H9 (cell line): Measurements from ENCODE around the gene FBN3. TPM values are rescaled to one million over a fixed set of nuclear protein-coding genes. Genes with fewer than 3 reads are reported as not detected.

Experiments used
- DNase-seq: peaks from one replicate; pipeline ENCODE4 v3.0.0-alpha.2; 2017
- H2AFZ ChIP-seq: one replicate; pipeline ENCODE4 v1.6.1; 2013; ENCODE audit warnings: mild to moderate bottlenecking, low read length, control low read depth, moderate library complexity
- H2AK5ac ChIP-seq: 2 replicates; pipeline ENCODE4 v1.6.1; 2013; ENCODE audit warnings: low read length, control low read depth, mixed read lengths; ENCODE audit not compliant: insufficient read length
- H2BK120ac ChIP-seq: one replicate; pipeline ENCODE4 v1.6.1; 2013; ENCODE audit warnings: low read depth, mild to moderate bottlenecking, low read length, control low read depth, inconsistent platforms; ENCODE audit not compliant: poor library complexity, severe bottlenecking
- H2BK12ac ChIP-seq: 2 replicates; pipeline ENCODE4 v1.6.1; 2013; ENCODE audit warnings: low read length, control low read depth, mixed read lengths, low read depth; ENCODE audit not compliant: insufficient read length
- H2BK15ac ChIP-seq: 2 replicates; pipeline ENCODE4 v1.6.1; 2013; ENCODE audit warnings: low read depth, low read length, control low read depth
- H2BK20ac ChIP-seq: one replicate; pipeline ENCODE4 v1.6.1; 2013; ENCODE audit warnings: low read depth, mild to moderate bottlenecking, low read length, control low read depth, inconsistent platforms; ENCODE audit not compliant: poor library complexity, severe bottlenecking
- H2BK5ac ChIP-seq: 2 replicates; pipeline ENCODE4 v1.6.1; 2013; ENCODE audit warnings: low read length, control low read depth, mixed read lengths; ENCODE audit not compliant: insufficient read length
- H3K14ac ChIP-seq: 2 replicates; pipeline ENCODE4 v1.6.1; 2013; ENCODE audit warnings: low read length, control low read depth; ENCODE audit not compliant: insufficient read depth
- H3K18ac ChIP-seq: 2 replicates; pipeline ENCODE4 v1.6.1; 2013; ENCODE audit warnings: low read depth, mild to moderate bottlenecking, mixed read lengths, low read length, control low read depth; ENCODE audit not compliant: insufficient read length
- H3K23ac ChIP-seq: 2 replicates; pipeline ENCODE4 v1.6.1; 2013; ENCODE audit warnings: low read length, control low read depth, mixed read lengths, low read depth; ENCODE audit not compliant: insufficient read length
- H3K23me2 ChIP-seq: 2 replicates; pipeline ENCODE4 v1.6.1; 2013; ENCODE audit warnings: low read depth, mild to moderate bottlenecking, mixed read lengths, low read length, control low read depth; ENCODE audit not compliant: insufficient read length, poor library complexity, severe bottlenecking
- H3K27ac ChIP-seq: 2 replicates; pipeline ENCODE4 v1.5.1; 2013; ENCODE audit warnings: low read length, control low read depth, mixed read lengths, low read depth; ENCODE audit not compliant: insufficient read length
- H3K27me3 ChIP-seq: 2 replicates; pipeline ENCODE4 v1.6.1; 2013; ENCODE audit warnings: low read length, control low read depth, inconsistent platforms; ENCODE audit not compliant: insufficient read depth
- H3K4ac ChIP-seq: 2 replicates; pipeline ENCODE4 v1.6.1; 2013; ENCODE audit warnings: low read depth, mild to moderate bottlenecking, control low read depth, inconsistent platforms, low read length, moderate library complexity
- H3K4me1 ChIP-seq: 2 replicates; pipeline ENCODE4 v1.6.1; 2013; ENCODE audit warnings: low read length, control low read depth, inconsistent platforms; ENCODE audit not compliant: insufficient read depth
- H3K4me2 ChIP-seq: 2 replicates; pipeline ENCODE4 v1.6.1; 2013; ENCODE audit warnings: low read length, control low read depth, mixed read lengths; ENCODE audit not compliant: insufficient read length, insufficient read depth
- H3K56ac ChIP-seq: 2 replicates; pipeline ENCODE4 v1.6.1; 2013; ENCODE audit warnings: low read depth, mild to moderate bottlenecking, mixed read lengths, low read length, control low read depth; ENCODE audit not compliant: insufficient read length
- H3K79me1 ChIP-seq: 2 replicates; pipeline ENCODE4 v1.6.1; 2013; ENCODE audit warnings: low read depth, mild to moderate bottlenecking, moderate library complexity, low read length, control low read depth, inconsistent platforms; ENCODE audit not compliant: insufficient read depth, poor library complexity, severe bottlenecking
- H3K79me2 ChIP-seq: 2 replicates; pipeline ENCODE4 v1.6.1; 2013; ENCODE audit warnings: low read length, control low read depth, inconsistent platforms; ENCODE audit not compliant: insufficient read depth
- H3K9ac ChIP-seq: 2 replicates; pipeline ENCODE4 v1.6.1; 2013; ENCODE audit warnings: low read length, control low read depth, mixed read lengths; ENCODE audit not compliant: insufficient read length; ENCODE audit errors: extremely low read depth
- H3K9me3 ChIP-seq: one replicate; pipeline ENCODE4 v1.6.1; 2013; ENCODE audit warnings: low read depth, low read length, inconsistent platforms; ENCODE audit not compliant: control insufficient read depth
- H3T11ph ChIP-seq: one replicate; pipeline ENCODE4 v1.6.1; 2013; ENCODE audit warnings: mild to moderate bottlenecking, low read length, control low read depth, inconsistent platforms
- H4K20me1 ChIP-seq: one replicate; pipeline ENCODE4 v1.6.1; 2013; ENCODE audit not compliant: control insufficient read depth, insufficient read length, insufficient read depth
- H4K5ac ChIP-seq: 2 replicates; pipeline ENCODE4 v1.6.1; 2013; ENCODE audit warnings: low read depth, mild to moderate bottlenecking, mixed read lengths, low read length, control low read depth; ENCODE audit not compliant: insufficient read length
- H4K8ac ChIP-seq: replicated peaks from 2 replicates; pipeline ENCODE4 v1.6.1; 2013; ENCODE audit warnings: low read length, control low read depth, mixed read lengths, low read depth; ENCODE audit not compliant: insufficient read length
- H4K91ac ChIP-seq: 2 replicates; pipeline ENCODE4 v1.6.1; 2013; ENCODE audit warnings: low read depth, mild to moderate bottlenecking, moderate library complexity, mixed read lengths, low read length, control low read depth; ENCODE audit not compliant: insufficient read length
- H3K27ac Mint-ChIP-seq, 3 experiments: 2 replicates in 2 of 3; 3 replicates in 1 of 3; pipeline ENCODE4 v1.8.0; 2020 to 2021; ENCODE audit warnings: mixed read lengths in 3 of 3, mild to moderate bottlenecking in 1 of 3, moderate library complexity in 1 of 3
- H3K27me3 Mint-ChIP-seq: 2 replicates; pipeline ENCODE4 v1.8.0; 2021; ENCODE audit warnings: low read depth, mild to moderate bottlenecking, moderate library complexity, mixed read lengths
- H3K36me3 Mint-ChIP-seq, 3 experiments: 2 replicates in 2 of 3; 3 replicates in 1 of 3; pipeline ENCODE4 v1.8.0; 2020 to 2021; ENCODE audit warnings: low read depth in 3 of 3, mixed read lengths in 3 of 3; ENCODE audit not compliant: insufficient read depth in 1 of 3
- H3K4me1 Mint-ChIP-seq, 2 experiments: 2 replicates each; pipeline ENCODE4 v1.8.0; 2020; ENCODE audit warnings: mixed read lengths in 2 of 2
- H3K4me3 Mint-ChIP-seq, 2 experiments: 2 replicates in 1 of 2; 3 replicates in 1 of 2; pipeline ENCODE4 v1.8.0; 2020 to 2021; ENCODE audit warnings: mild to moderate bottlenecking in 2 of 2, mixed read lengths in 2 of 2, moderate library complexity in 1 of 2
- H3K9me3 Mint-ChIP-seq, 2 experiments: 2 replicates in 1 of 2; 3 replicates in 1 of 2; pipeline ENCODE4 v1.8.0; 2020; ENCODE audit warnings: mild to moderate bottlenecking in 2 of 2, mixed read lengths in 2 of 2, moderate library complexity in 1 of 2
- WGBS: extraction: QIAGEN DNeasy Blood & Tissue Kit; methylation state at CpG from one replicate; pipeline ENCODE4 v1.1.7; 2013; ENCODE audit warnings: missing lambda C conversion rate, low lambda C conversion rate, mixed read lengths; ENCODE audit not compliant: insufficient read length; ENCODE audit errors: extremely low coverage; 5-methylcytosine and 5-hydroxymethylcytosine counted together
- total RNA-seq: library from RNA; stranded (reverse); gene quantifications from 2 replicates; pipeline ENCODE4 v1.2.1, GENCODE V29; 2021
- TF ChIP-seq, protein P1 (sequence below): fragments of 200-600 bp; sonication (generic); conservative IDR thresholded peaks from 3 replicates; pipeline ENCODE4 v1.8.0; 2021; ENCODE audit warnings: antibody characterized with exemption, mild to moderate bottlenecking

The FBN3 gene
- total RNA-seq, 1 experiment from 2014 or later, result 31.0 TPM

DNA sequence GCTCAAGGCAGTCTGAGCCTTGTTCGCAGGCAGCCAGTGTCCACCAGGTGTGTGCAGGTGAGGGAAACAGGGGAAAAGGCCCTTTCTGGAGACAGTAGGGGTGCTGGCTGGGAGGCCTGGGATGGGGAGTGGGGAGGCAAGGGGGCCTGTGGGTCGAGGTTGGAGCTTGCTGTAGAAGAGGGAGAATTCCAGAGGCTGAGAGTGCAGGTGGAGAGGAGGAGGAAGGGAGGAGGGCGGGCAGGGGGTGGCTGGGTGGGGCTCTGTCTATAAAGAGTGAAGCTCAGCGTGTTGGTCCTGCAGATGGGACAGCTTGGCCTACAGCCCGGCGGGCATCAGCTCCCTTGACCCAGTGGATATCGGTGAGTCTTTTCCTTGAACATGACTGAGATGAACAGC, 96.9 kb downstream of the FBN3 start, which contains the start of gene CCL25:
Gene CCL25, plus strand, starts transcription at position 297 of the 396 bp plus-strand sequence. CDS start 290 bp downstream, outside the sequence.
- peak within 1 kb of the TSS in 1 of 2 experiments; percentile 48; a peak in 1 of 5 replicates for H3K4me3 Mint-ChIP-seq
- Histone ChIP-seq H2BK20ac (no peak within 1 kb of the TSS), H3K14ac (no peak within 1 kb of the TSS), H4K91ac (no peak within 1 kb of the TSS), H2AK5ac (no peak within 1 kb of the TSS), H2BK15ac (no peak within 1 kb of the TSS), H3K27ac (no peak within 1 kb of the TSS), H3K23ac (no peak within 1 kb of the TSS), H4K8ac (no peak within 1 kb of the TSS), H4K5ac (no peak within 1 kb of the TSS), H3K56ac (no peak within 1 kb of the TSS), H3K4ac (no peak within 1 kb of the TSS), H2BK120ac (no peak within 1 kb of the TSS), H3K9me3 (no peaks in the 10 kb centered on the region), H3T11ph (no peak within 1 kb of the TSS), H3K4me2 (no peak within 1 kb of the TSS), H3K79me1 (no peaks in the 10 kb centered on the region), H3K79me2 (no peaks in the 10 kb centered on the region), H3K18ac (peak within 1 kb of the TSS; percentile 5), H2BK12ac (no peak within 1 kb of the TSS), H3K4me1 (peaks cover 2% of the 10 kb centered on the region; the same call in 1 of the 2 replicates), H4K20me1 (no peaks in the 10 kb centered on the region), H3K9ac (no peak within 1 kb of the TSS), H2AFZ (no peak within 1 kb of the TSS), H3K27me3 (no peaks in the 10 kb centered on the region), H3K23me2 (peaks cover 3% of the 10 kb centered on the region), H2BK5ac (no peak within 1 kb of the TSS)
- H3K36me3 Mint-ChIP-seq, result no peaks in the 10 kb centered on the region
- H3K4me1 Mint-ChIP-seq, result peaks cover 15 to 29% of the 10 kb centered on the region in 2 experiments
- peaks cover 33% of the 10 kb centered on the region for H3K27me3 Mint-ChIP-seq
- DNase-seq, result no peak
- no peaks in the 10 kb centered on the region; a peak in 1 of 5 replicates for H3K9me3 Mint-ChIP-seq
- TF ChIP-seq, protein P1, sequence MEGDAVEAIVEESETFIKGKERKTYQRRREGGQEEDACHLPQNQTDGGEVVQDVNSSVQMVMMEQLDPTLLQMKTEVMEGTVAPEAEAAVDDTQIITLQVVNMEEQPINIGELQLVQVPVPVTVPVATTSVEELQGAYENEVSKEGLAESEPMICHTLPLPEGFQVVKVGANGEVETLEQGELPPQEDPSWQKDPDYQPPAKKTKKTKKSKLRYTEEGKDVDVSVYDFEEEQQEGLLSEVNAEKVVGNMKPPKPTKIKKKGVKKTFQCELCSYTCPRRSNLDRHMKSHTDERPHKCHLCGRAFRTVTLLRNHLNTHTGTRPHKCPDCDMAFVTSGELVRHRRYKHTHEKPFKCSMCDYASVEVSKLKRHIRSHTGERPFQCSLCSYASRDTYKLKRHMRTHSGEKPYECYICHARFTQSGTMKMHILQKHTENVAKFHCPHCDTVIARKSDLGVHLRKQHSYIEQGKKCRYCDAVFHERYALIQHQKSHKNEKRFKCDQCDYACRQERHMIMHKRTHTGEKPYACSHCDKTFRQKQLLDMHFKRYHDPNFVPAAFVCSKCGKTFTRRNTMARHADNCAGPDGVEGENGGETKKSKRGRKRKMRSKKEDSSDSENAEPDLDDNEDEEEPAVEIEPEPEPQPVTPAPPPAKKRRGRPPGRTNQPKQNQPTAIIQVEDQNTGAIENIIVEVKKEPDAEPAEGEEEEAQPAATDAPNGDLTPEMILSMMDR, result no peak
- WGBS, result no CpG with 5 or more reads among the region's 7 CpGs
- H3K27ac Mint-ChIP-seq, result peak within 1 kb of the TSS in 2 of 3 experiments; percentile 18 to 57; a peak in 3 of 7 replicates
